HEK293 (cell line): Measurements from ENCODE around the gene NR2C2.

Experiments
- CTCF ChIA-PET: fragments of 350-600 bp; formaldehyde crosslinking; extraction: SDS; loops from one replicate; lab custom pipeline; 2021; ENCODE audit warnings: antibody characterized with exemption; lab: Yijun Ruan, JAX
- POLR2A ChIA-PET: fragments of 300-600 bp; formaldehyde crosslinking; extraction: SDS; loops from one replicate; lab custom pipeline; 2020; ENCODE audit warnings: antibody characterized with exemption, inconsistent platforms; lab: Yijun Ruan, JAX
- H3K27ac ChIP-seq: fragments of 200-500 bp; sonication (Bioruptor generic); 2 replicates; pipeline ENCODE4 v1.5.1; 2014; ENCODE audit warnings: low read depth, low read length, control low read depth, inconsistent platforms; ENCODE audit errors: extremely low read depth
- H3K36me3 ChIP-seq, 2 experiments: fragments of 200-500 bp in 1 of 2; sonication (Bioruptor generic) in 1 of 2; 1 replicate in 1 of 2; 2 replicates in 1 of 2; pipeline ENCODE4 v1.5.1; 2014 to 2017; ENCODE audit warnings: inconsistent platforms in 2 of 2, low read length in 2 of 2; ENCODE audit not compliant: control insufficient read depth in 2 of 2, insufficient read depth in 1 of 2
- H3K4me1 ChIP-seq: fragments of 200-500 bp; sonication (Bioruptor generic); 2 replicates; pipeline ENCODE4 v1.5.1; 2014; ENCODE audit warnings: mild to moderate bottlenecking, low read length, inconsistent platforms; ENCODE audit not compliant: control insufficient read depth, insufficient read depth
- H3K4me3 ChIP-seq: 2 replicates; pipeline ENCODE4 v1.5.1; 2011; ENCODE audit warnings: low read depth, mild to moderate bottlenecking, control low read depth, low read length, moderate library complexity
- H3K9me3 ChIP-seq: fragments of 200-500 bp; sonication (Bioruptor generic); 2 replicates; pipeline ENCODE4 v1.5.1; 2014; ENCODE audit warnings: low read depth, low read length, inconsistent platforms; ENCODE audit not compliant: control insufficient read depth, insufficient read depth
- GLIS1 ChIP-seq: fragments of 450-650 bp; formaldehyde crosslinking; IDR thresholded peaks from 2 replicates; pipeline ENCODE4 v1.5.1; 2016; ENCODE audit warnings: missing biosample characterization, missing genetic modification characterization
- PBX3 ChIP-seq: sonication (generic); formaldehyde crosslinking; IDR thresholded peaks from 2 replicates; pipeline ENCODE4 v1.8.1; 2022; ENCODE audit warnings: mild to moderate bottlenecking, moderate library complexity, missing genetic modification reagents
- REST ChIP-seq: fragments of 450-650 bp; formaldehyde crosslinking; IDR thresholded peaks from 2 replicates; pipeline ENCODE4 v1.5.1; 2016; ENCODE audit warnings: missing biosample characterization, missing genetic modification characterization
- SALL2 ChIP-seq: fragments of 450-650 bp; formaldehyde crosslinking; IDR thresholded peaks from 2 replicates; pipeline ENCODE4 v1.5.0; 2017; ENCODE audit warnings: missing biosample characterization, mild to moderate bottlenecking, missing genetic modification characterization, borderline replicate concordance
- TCF7L2 ChIP-seq: IDR thresholded peaks from 2 replicates; pipeline ENCODE4 v1.6.1; 2011; ENCODE audit warnings: low read depth, mild to moderate bottlenecking, inconsistent platforms, low read length, moderate library complexity, borderline replicate concordance
- TRIM28 ChIP-seq: IDR thresholded peaks from 2 replicates; pipeline ENCODE4 v1.6.1; 2011; ENCODE audit warnings: low read length, control low read depth, borderline replicate concordance
- ZBTB8A ChIP-seq: fragments of 450-650 bp; formaldehyde crosslinking; IDR thresholded peaks from 2 replicates; pipeline ENCODE4 v1.5.1; 2016; ENCODE audit warnings: missing biosample characterization, missing genetic modification characterization
- ZNF146 ChIP-seq: fragments of 450-650 bp; formaldehyde crosslinking; IDR thresholded peaks from 2 replicates; pipeline ENCODE4 v1.5.1; 2016; ENCODE audit warnings: missing biosample characterization, missing genetic modification characterization
- ZNF148 ChIP-seq: fragments of 450-650 bp; formaldehyde crosslinking; IDR thresholded peaks from 2 replicates; pipeline ENCODE4 v1.5.0; 2017; ENCODE audit warnings: missing biosample characterization, missing genetic modification characterization, borderline replicate concordance
- ZNF2 ChIP-seq: fragments of 450-650 bp; formaldehyde crosslinking; IDR thresholded peaks from 2 replicates; pipeline ENCODE4 v1.5.1; 2016; ENCODE audit warnings: missing biosample characterization, missing genetic modification characterization
- ZNF23 ChIP-seq: fragments of 450-650 bp; formaldehyde crosslinking; IDR thresholded peaks from 2 replicates; pipeline ENCODE4 v1.5.1; 2016; ENCODE audit warnings: missing biosample characterization, missing genetic modification characterization, borderline replicate concordance
- ZNF239 ChIP-seq: fragments of 450-650 bp; formaldehyde crosslinking; IDR thresholded peaks from 2 replicates; pipeline ENCODE4 v1.5.1; 2016; ENCODE audit warnings: missing biosample characterization, missing genetic modification characterization
- ZNF302 ChIP-seq: fragments of 450-650 bp; formaldehyde crosslinking; IDR thresholded peaks from 2 replicates; pipeline ENCODE4 v1.5.1; 2016; ENCODE audit warnings: missing biosample characterization, missing genetic modification characterization, low read depth
- ZNF549 ChIP-seq: fragments of 450-650 bp; IDR thresholded peaks from 2 replicates; pipeline ENCODE4 v1.5.1; 2018; ENCODE audit warnings: missing biosample characterization, missing genetic modification characterization, mild to moderate bottlenecking, inconsistent platforms, moderate library complexity
- ZNF585B ChIP-seq: fragments of 450-650 bp; formaldehyde crosslinking; IDR thresholded peaks from 2 replicates; pipeline ENCODE4 v1.5.1; 2016; ENCODE audit warnings: missing biosample characterization, missing genetic modification characterization
- ZNF610 ChIP-seq: fragments of 450-650 bp; formaldehyde crosslinking; IDR thresholded peaks from 2 replicates; pipeline ENCODE4 v1.5.1; 2016; ENCODE audit warnings: missing biosample characterization, missing genetic modification characterization, borderline replicate concordance
- ZNF621 ChIP-seq: fragments of 450-650 bp; formaldehyde crosslinking; IDR thresholded peaks from 2 replicates; pipeline ENCODE4 v1.5.1; 2017; ENCODE audit warnings: missing biosample characterization, missing genetic modification characterization
- ZNF664 ChIP-seq: fragments of 450-650 bp; formaldehyde crosslinking; IDR thresholded peaks from 2 replicates; pipeline ENCODE4 v1.5.1; 2016; ENCODE audit warnings: missing biosample characterization, missing genetic modification characterization
- ZNF692 ChIP-seq: fragments of 450-650 bp; formaldehyde crosslinking; IDR thresholded peaks from 2 replicates; pipeline ENCODE4 v1.5.1; 2016; ENCODE audit warnings: missing biosample characterization, missing genetic modification characterization
- ZSCAN16 ChIP-seq: fragments of 450-650 bp; formaldehyde crosslinking; IDR thresholded peaks from 2 replicates; pipeline ENCODE4 v1.5.1; 2016; ENCODE audit warnings: missing biosample characterization, missing genetic modification characterization
- ZSCAN4 ChIP-seq: fragments of 450-650 bp; formaldehyde crosslinking; IDR thresholded peaks from 2 replicates; pipeline ENCODE4 v1.5.1; 2017; ENCODE audit warnings: missing biosample characterization, missing genetic modification characterization

The NR2C2 gene

GRCh38 chr3:15042936-15043335 lies 95.6 kb downstream of the NR2C2 start:
- no peak overlapping the region for H3K27ac ChIP-seq
- peaks cover 11 to 96% of the 10 kb centered on the region in 2 experiments for H3K36me3 ChIP-seq
- ChIA-PET CTCF (interaction anchor here (0.9 kb wide), 1 partner anchor 116 kb away, joined by 3 read pairs; no protein-coding TSS in a partner anchor), POLR2A (no interaction called here)
- TF ChIP-seq ZNF148 (tag by site-specific recombination), result no peak
- TF ChIP-seq SALL2, result no peak
- TF ChIP-seq ZNF664, result no peak
- no peak for TF ChIP-seq ZSCAN16 (tag by site-specific recombination)
- TF ChIP-seq GLIS1, result no peak
- TF ChIP-seq TCF7L2, result no peak
- no peak for TF ChIP-seq ZNF621 (tag by site-specific recombination)
- no peaks in the 10 kb centered on the region for H3K9me3 ChIP-seq
- no peak overlapping the region for H3K4me3 ChIP-seq
- H3K4me1 ChIP-seq, result no peaks in the 10 kb centered on the region

- no peak for TF ChIP-seq ZNF549 (tag by site-specific recombination)
- no peak overlapping the region for H3K4me3 ChIP-seq
- no peak overlapping the region for H3K27ac ChIP-seq
- POLR2A ChIA-PET, result no interaction called here
- H3K9me3 ChIP-seq, result no peaks in the 10 kb centered on the region
- no peaks in the 10 kb centered on the region for H3K4me1 ChIP-seq
- CTCF ChIA-PET, result interaction anchor here (0.6 to 0.9 kb wide), 2 partner anchors 55 to 117 kb away, joined by 3 read pairs; no protein-coding TSS in a partner anchor
- peaks cover 11 to 96% of the 10 kb centered on the region in 2 experiments for H3K36me3 ChIP-seq
Measured at GRCh38 chr3:15043408-15044171, 96.2 kb downstream of the NR2C2 start.

GRCh38 chr3:15044326-15044725 lies 96.9 kb downstream of the NR2C2 start:
- Histone ChIP-seq H3K4me1 (no peaks in the 10 kb centered on the region), H3K9me3 (no peaks in the 10 kb centered on the region), H3K27ac (no peak overlapping the region), H3K36me3 (peaks cover 17 to 96% of the 10 kb centered on the region in 2 experiments), H3K4me3 (no peak overlapping the region)
- ChIA-PET CTCF (interaction anchor here (0.6 kb wide), 1 partner anchor 11 kb away, joined by 3 read pairs; no protein-coding TSS in a partner anchor), POLR2A (no interaction called here)
- no peak for TF ChIP-seq ZNF692 (tag by site-specific recombination)
- TF ChIP-seq PBX3 (CRISPR knock-in tag), result no peak
- no peak for TF ChIP-seq ZNF2
- TF ChIP-seq REST, result no peak
- no peak for TF ChIP-seq ZSCAN4 (tag by site-specific recombination)
- TF ChIP-seq ZNF610 (tag by site-specific recombination), result no peak
- TF ChIP-seq ZNF239, result no peak
- no peak for TF ChIP-seq TRIM28
- TF ChIP-seq ZBTB8A (tag by site-specific recombination), result no peak
- TF ChIP-seq ZNF585B (tag by site-specific recombination), result no peak
- TF ChIP-seq ZNF146 (tag by site-specific recombination), result no peak
- TF ChIP-seq ZNF302 (tag by site-specific recombination), result no peak
- TF ChIP-seq ZNF23 (tag by site-specific recombination), result no peak
